NOMO-1 (cell line): ENCODE measurements around the gene TRIM22.
"Not testable (repeated sequence)": the region's sequence is repeated elsewhere in the genome, so short reads cannot be mapped to it uniquely, and the experiment has no call there.

Experiments used
- DNase-seq, 2 experiments: peaks; one replicate each; lab custom pipeline; 2025; ENCODE audit not compliant: unreplicated experiment in 2 of 2; lab: John Stamatoyannopoulos, UW

TRIM22 gene

GRCh38 chr11:5689551-5689983 is at the start of gene TRIM22:
Gene TRIM22, plus strand, starts transcription at chr11:5689790. Its CDS starts 6,443 bp downstream, at chr11:5696233.
- DNase-seq = peak; percentile 76 to 99

DNA sequence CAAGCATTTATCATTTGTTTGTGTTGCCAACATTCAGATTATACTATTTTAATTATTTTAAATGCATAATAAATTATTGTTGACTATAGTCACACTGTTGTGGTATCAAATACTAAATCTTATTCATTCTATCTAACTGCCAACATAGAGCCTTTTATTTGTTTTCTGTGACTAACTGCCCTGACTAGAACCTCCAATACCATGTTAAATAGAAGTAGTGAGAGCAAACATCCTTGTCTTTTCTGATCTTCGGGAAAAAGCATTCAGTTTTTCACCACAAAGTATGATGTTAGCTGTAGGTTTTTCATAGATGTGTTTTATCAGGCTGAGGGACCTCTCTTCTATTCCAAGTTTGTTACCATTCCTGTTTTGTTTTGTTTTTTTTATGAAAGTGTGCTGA is 49.6 kb upstream of the TRIM22 start:
- no peak for DNase-seq

- DNase-seq = no peak
These were observed 46.0 kb upstream of the TRIM22 start for GRCh38 chr11:5643585-5643984.

- DNase-seq = no peak
These were observed 43.5 kb upstream of the TRIM22 start for GRCh38 chr11:5646139-5646538.

- no peak for DNase-seq
These were observed 34.1 kb upstream of the TRIM22 start for GRCh38 chr11:5655474-5655873.

DNA sequence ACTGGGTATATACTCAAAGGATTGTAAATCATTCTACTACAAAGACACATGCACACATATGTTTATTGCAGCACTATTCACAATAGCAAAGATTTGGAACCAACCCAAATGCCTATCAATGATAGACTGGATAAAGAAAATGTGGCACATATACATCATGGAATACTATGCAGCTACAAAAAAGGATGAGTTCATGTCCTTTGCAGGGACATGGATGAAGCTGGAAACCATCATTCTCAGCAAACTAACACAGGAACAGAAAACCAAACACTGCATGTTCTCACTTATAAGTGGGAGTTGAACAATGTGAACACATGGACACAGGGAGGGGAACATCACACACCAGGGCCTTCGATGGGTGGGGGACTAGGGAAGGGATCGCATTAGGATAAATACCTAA is 32.6 kb upstream of the TRIM22 start:
- DNase-seq = not testable (repeated sequence)

GRCh38 chr11:5658318-5658717 is 31.3 kb upstream of the TRIM22 start:
- no peak for DNase-seq

- DNase-seq = no peak
These were observed 26.1 kb upstream of the TRIM22 start for GRCh38 chr11:5663511-5663910.

- no peak for DNase-seq
These were observed 24.5 kb upstream of the TRIM22 start for GRCh38 chr11:5665051-5665570.

DNA sequence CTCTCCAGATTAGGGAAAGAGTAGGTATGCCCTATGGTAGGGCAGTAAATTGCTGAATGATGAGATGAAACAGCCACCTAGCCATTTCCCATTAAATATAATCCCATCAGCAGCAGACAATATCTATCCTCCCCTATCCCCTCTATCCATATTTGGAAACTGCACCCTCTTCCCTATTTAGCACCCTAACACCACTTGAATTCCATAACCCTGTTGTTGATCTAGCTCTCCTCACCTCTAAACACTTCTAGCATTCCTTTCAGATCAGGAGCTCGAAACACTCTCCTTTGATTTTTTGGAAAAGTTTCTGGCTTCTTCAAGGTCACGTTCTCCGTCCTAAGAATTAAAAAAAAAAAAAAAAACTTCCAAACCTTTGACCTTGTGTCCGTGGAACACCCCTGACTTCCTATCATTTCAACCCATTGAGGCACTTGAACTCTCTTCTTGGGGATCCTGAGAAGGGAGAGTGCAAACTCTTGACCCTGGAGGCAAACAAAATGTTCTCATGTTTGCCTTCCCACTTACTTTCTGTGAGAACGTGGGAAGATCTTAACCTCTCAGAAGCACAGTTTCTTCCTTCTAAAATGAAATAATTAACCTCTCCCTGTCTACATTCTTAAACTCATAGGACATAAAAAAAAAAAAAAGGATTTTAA is 23.7 kb upstream of the TRIM22 start:
- no peak for DNase-seq

DNA sequence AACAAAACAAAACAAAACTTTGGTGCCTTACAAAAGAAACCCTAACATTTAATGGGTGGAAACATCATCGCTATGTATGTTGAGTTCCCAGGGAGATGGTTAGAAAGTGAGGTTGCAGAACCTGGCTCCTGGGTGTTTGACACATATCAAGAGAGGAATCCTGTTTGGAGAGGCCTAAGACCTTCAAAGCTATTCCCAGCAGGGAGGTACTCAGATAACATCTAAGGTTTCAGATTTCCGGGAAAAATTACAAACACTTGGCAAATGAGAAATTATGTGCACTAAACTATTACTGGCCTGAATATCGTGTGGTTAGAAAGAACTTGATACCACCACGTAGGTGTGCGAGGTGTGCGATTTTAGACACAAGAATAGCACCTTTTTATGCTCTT is 23.2 kb upstream of the TRIM22 start:
- no peak for DNase-seq

DNA sequence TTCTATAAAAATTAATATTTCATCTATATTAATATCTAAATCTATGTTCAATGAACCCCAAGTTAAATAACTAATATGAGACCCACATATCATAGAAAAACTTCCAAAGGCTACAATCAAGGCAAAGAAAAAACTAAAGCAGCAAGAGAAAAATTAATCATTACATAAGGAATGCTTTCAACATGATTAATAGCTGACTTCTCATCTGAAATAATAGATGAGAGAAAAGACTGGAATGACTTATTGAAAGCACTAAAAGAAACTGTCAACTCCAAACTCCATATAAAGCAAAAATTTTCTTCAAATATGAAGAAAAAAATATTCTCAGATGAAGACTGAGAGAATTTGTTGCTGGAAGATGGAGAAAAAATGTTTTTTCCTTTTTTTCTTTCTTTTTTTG is 17.8 kb upstream of the TRIM22 start:
- no peak for DNase-seq

GRCh38 chr11:5674391-5674790 is 15.2 kb upstream of the TRIM22 start:
- DNase-seq = no peak

GRCh38 chr11:5679811-5680210 is 9.8 kb upstream of the TRIM22 start:
- no peak for DNase-seq

- not testable (repeated sequence) for DNase-seq
These were observed 6.6 kb upstream of the TRIM22 start for GRCh38 chr11:5682890-5683441.

DNA sequence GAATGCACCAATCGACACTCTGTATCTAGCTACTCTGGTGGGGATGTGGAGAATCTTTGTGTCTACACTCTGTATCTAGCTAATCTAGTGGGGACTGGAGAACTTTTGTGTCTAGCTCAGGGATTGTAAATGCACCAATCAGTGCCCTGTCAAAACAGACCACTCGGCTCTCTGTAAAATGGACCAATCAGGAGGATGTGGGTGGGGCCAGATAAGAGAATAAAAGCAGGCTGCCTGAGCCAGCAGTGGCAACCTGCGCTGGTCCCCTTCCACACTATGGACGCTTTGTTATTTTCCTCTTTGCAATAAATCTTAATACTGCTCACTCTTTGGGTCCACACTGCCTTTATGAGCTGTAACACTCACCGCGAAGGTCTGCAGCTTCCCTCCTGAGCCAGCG is 6.0 kb upstream of the TRIM22 start:
- not testable (repeated sequence) for DNase-seq

DNA sequence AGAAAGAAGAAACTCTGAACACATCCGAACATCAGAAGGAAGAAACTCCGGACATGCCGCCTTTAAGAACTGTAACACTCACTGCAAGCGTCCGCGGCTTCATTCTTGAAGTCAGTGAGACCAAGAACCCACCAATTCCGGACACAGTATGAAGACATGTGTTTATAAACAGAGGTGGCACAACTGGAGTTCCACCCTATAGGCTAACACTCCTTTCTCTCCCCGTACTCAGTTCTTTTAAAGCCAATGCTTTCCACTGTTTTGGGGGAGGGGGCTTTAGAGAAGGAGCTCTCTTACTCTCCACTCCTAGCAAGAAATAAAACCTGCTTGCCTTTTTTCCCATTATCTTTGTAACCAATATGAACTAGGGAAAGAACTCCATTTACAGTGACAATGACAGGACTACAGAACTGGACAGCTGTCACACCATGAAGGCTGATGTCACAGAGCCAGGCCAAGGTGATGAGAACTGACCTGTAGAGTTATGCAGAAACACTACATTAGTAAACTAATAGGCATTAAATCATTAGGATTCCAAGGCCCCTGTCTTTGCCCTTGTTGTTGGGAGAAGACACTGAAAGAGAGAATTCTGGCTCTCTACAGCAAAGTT is 5.4 kb upstream of the TRIM22 start:
- DNase-seq = peak in 1 of 2 experiments; percentile 1

DNA sequence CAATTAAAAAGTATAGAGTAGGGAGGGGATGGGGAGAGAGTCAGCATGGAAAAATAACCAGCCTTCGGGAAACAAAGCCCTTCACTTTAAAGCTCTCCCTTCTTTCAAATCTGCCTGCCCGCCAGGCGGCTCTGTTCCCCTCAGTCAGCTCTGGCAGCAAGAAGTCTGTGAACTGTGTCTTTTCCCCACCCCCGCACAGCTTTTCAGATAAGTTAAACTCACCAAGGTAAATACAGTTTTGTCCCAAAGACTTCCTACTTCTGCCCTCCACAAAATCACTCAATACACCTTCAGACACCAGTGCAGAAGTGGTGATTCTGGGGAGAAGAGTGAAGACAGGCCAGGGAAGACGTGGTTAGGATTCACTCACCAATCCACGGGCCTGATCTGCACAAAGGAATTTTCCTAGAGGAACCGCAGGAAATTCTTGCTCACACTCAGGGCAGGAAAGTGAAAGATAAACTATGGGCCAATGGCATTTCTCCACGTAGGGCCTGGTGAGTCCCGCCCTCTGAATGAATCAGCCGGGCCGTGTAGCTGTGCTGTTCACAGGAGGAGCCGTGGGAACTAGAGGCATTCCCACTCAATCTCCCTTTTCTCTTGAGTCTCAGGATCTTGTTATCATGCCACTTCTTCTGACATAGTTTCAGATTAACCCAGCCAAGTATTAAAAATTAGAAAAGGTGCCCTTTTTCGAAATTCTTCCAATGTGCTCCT is 4.8 kb upstream of the TRIM22 start, which contains the start of gene TRIM5:
TRIM5 (minus strand) TSS at position 429 of the 717 bp plus-strand sequence. CDS start 4,897 bp downstream, outside the sequence.
- DNase-seq = peak; percentile 79 to 83

GRCh38 chr11:5686426-5686825 is 3.2 kb upstream of the TRIM22 start:
- no peak for DNase-seq

DNA sequence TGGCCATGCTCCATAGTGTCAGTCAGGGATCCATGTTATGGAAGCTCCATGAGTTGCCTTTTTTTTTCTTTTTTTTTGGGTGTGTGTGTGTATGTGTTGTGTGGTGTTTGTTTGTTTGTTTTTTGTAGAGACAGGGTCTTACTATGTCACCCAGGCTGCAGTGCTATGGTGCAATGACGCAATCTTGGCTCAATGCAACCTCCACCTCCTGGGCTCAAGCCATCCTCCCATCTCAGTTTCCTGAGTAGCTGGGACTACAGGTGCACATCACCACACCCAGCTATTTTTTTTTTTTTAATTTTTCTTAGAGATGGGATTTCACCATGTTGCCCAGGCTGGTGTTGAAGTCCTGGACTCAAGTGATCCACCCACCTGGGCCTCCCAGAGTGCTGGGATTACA is 1.1 kb upstream of the TRIM22 start:
- DNase-seq = no peak

- DNase-seq = peak in 1 of 2 experiments; percentile 15
These were observed 626 bp downstream of the TRIM22 start for GRCh38 chr11:5690216-5690615.
